HepG2 (cell line): ENCODE results near the gene ANKZF1. TPM values are rescaled to one million over a fixed set of nuclear protein-coding genes. Genes with fewer than 3 reads are reported as not detected.
A peak's percentile ranks its signal among the peaks of the same experiment; 100 is the strongest.

Experiments used
- AGO1 ChIP-seq: fragments of 200-400 bp; formaldehyde crosslinking; IDR thresholded peaks from 2 replicates; pipeline ENCODE4 v1.6.1; 2017; ENCODE audit warnings: mild to moderate bottlenecking, low read depth, low read length, moderate library complexity; ENCODE audit not compliant: poor library complexity, severe bottlenecking
- GLI4 ChIP-seq: sonication (generic); formaldehyde crosslinking; IDR thresholded peaks from 2 replicates; pipeline ENCODE4 v1.5.1; 2020; ENCODE audit warnings: missing genetic modification reagents, mild to moderate bottlenecking, moderate library complexity, borderline replicate concordance
- HNRNPH1 ChIP-seq: fragments of 200-400 bp; formaldehyde crosslinking; optimal IDR thresholded peaks from 2 replicates; pipeline ENCODE3; 2017; ENCODE audit warnings: mild to moderate bottlenecking, low read depth, low read length
- MAF1 ChIP-seq: sonication (generic); formaldehyde crosslinking; IDR thresholded peaks from 2 replicates; pipeline ENCODE4 v1.5.0; 2020; ENCODE audit warnings: missing genetic modification reagents, borderline replicate concordance
- MAZ ChIP-seq, 2 experiments: sonication (generic) in 1 of 2; formaldehyde crosslinking in 1 of 2; IDR thresholded peaks; 2 replicates each; pipeline versions ENCODE4 v1.5.0 to v1.6.1; 2012 to 2020; ENCODE audit warnings: low read depth in 2 of 2, mild to moderate bottlenecking in 2 of 2, borderline replicate concordance in 1 of 2, improper control_type of control experiment in 1 of 2, low read length in 1 of 2, missing genetic modification reagents in 1 of 2, moderate library complexity in 1 of 2
- MEIS1 ChIP-seq: sonication (generic); formaldehyde crosslinking; IDR thresholded peaks from 2 replicates; pipeline ENCODE4 v1.9.0; 2021; ENCODE audit warnings: mild to moderate bottlenecking, missing genetic modification reagents, moderate library complexity, borderline replicate concordance
- MXD1 ChIP-seq: sonication (generic); formaldehyde crosslinking; IDR thresholded peaks from 2 replicates; pipeline ENCODE4 v1.4.0; 2020; ENCODE audit warnings: mild to moderate bottlenecking, missing genetic modification reagents
- NFE2L1 ChIP-seq: sonication (generic); formaldehyde crosslinking; IDR thresholded peaks from 2 replicates; pipeline ENCODE4 v1.4.0; 2020; ENCODE audit warnings: missing genetic modification reagents, mild to moderate bottlenecking, borderline replicate concordance
- ONECUT2 ChIP-seq: sonication (generic); formaldehyde crosslinking; IDR thresholded peaks from 2 replicates; pipeline ENCODE4 v1.4.0; 2020; ENCODE audit warnings: missing genetic modification reagents
- RBFOX2 ChIP-seq: fragments of 200-400 bp; formaldehyde crosslinking; IDR thresholded peaks from 2 replicates; pipeline ENCODE4 v1.6.1; 2017; ENCODE audit warnings: low read depth, mild to moderate bottlenecking, low read length
- RELA ChIP-seq: sonication (generic); formaldehyde crosslinking; IDR thresholded peaks from 2 replicates; pipeline ENCODE4 v1.4.0; 2020; ENCODE audit warnings: missing genetic modification reagents
- RFXANK ChIP-seq: IDR thresholded peaks from 2 replicates; pipeline ENCODE4 v1.6.1; 2016
- SNAPC2 ChIP-seq: sonication (generic); formaldehyde crosslinking; IDR thresholded peaks from 2 replicates; pipeline ENCODE4 v1.8.1; 2022; ENCODE audit warnings: mild to moderate bottlenecking, missing genetic modification reagents
- SP5 ChIP-seq: IDR thresholded peaks from 2 replicates; pipeline ENCODE4 v1.6.1; 2016; ENCODE audit warnings: low read depth, borderline replicate concordance
- SRY ChIP-seq: sonication (generic); formaldehyde crosslinking; IDR thresholded peaks from 2 replicates; pipeline ENCODE4 v1.8.0; 2022; ENCODE audit warnings: mild to moderate bottlenecking, missing genetic modification reagents
- TOPORS ChIP-seq: sonication (generic); formaldehyde crosslinking; IDR thresholded peaks from 2 replicates; pipeline ENCODE4 v1.8.0; 2023; ENCODE audit warnings: mild to moderate bottlenecking, missing genetic modification reagents
- ZFYVE20 ChIP-seq: sonication (generic); formaldehyde crosslinking; IDR thresholded peaks from 2 replicates; pipeline ENCODE4 v1.8.0; 2023; ENCODE audit warnings: low read depth, mild to moderate bottlenecking, moderate library complexity, missing genetic modification reagents, borderline replicate concordance
- ZNF20 ChIP-seq: sonication (generic); formaldehyde crosslinking; IDR thresholded peaks from 2 replicates; pipeline ENCODE4 v1.4.0; 2020; ENCODE audit warnings: mild to moderate bottlenecking, moderate library complexity, missing genetic modification reagents
- ZNF235 ChIP-seq: sonication (generic); formaldehyde crosslinking; IDR thresholded peaks from 2 replicates; pipeline ENCODE4 v1.8.1; 2023; ENCODE audit warnings: mild to moderate bottlenecking, missing genetic modification reagents, borderline replicate concordance
- ZNF335 ChIP-seq: sonication (generic); formaldehyde crosslinking; IDR thresholded peaks from 2 replicates; pipeline ENCODE4 v1.4.0; 2020; ENCODE audit warnings: missing genetic modification reagents
- ZNF383 ChIP-seq: sonication (generic); formaldehyde crosslinking; IDR thresholded peaks from 2 replicates; pipeline ENCODE4 v1.4.0; 2020; ENCODE audit warnings: missing genetic modification reagents, mild to moderate bottlenecking, borderline replicate concordance
- ZNF543 ChIP-seq: sonication (generic); formaldehyde crosslinking; IDR thresholded peaks from 2 replicates; pipeline ENCODE4 v1.4.0; 2020; ENCODE audit warnings: mild to moderate bottlenecking, missing genetic modification reagents
- ZNF749 ChIP-seq: sonication (generic); formaldehyde crosslinking; IDR thresholded peaks from 2 replicates; pipeline ENCODE4 v1.8.0; 2022; ENCODE audit warnings: mild to moderate bottlenecking, missing genetic modification reagents, moderate library complexity, borderline replicate concordance
- ZNF777 ChIP-seq: sonication (generic); formaldehyde crosslinking; IDR thresholded peaks from 2 replicates; pipeline ENCODE4 v1.4.0; 2020; ENCODE audit warnings: missing genetic modification reagents
- polyA plus RNA-seq, 8 experiments: library from polyadenylated mRNA; depleted of rRNA in 3 of 8; stranded (reverse) in 7 of 8; unstranded in 1 of 8; fragments of >200 nt; fragmentation: Illumina TruSeq in 4 of 8; extraction: Trizol in 4 of 8; gene quantifications; 2 replicates each; pipeline versions ENCODE4 v1.2.1 to v1.2.3, GENCODE V29; 2011 to 2016; ENCODE audit warnings: low read depth in 4 of 8, missing spikeins in 1 of 8, mixed read lengths in 1 of 8; ENCODE audit not compliant: insufficient read depth in 1 of 8
- total RNA-seq, 5 experiments: library from RNA; depleted of rRNA; stranded (reverse); fragments of >200 nt; fragmentation: Illumina TruSeq; extraction: Trizol; gene quantifications; 2 replicates each; pipeline ENCODE4 v1.2.3, GENCODE V29; 2016; ENCODE audit warnings: low read depth in 1 of 5
- TF ChIP-seq, protein P1 (sequence below): sonication (generic); formaldehyde crosslinking; IDR thresholded peaks from 2 replicates; pipeline ENCODE4 v1.9.0; 2022; ENCODE audit warnings: missing genetic modification reagents, mild to moderate bottlenecking, borderline replicate concordance
- TF ChIP-seq, protein P2 (sequence below): sonication (generic); formaldehyde crosslinking; IDR thresholded peaks from 2 replicates; pipeline ENCODE4 v1.5.0; 2020; ENCODE audit warnings: mild to moderate bottlenecking, missing genetic modification reagents

Gene ANKZF1
- total and polyA plus RNA-seq, 2 of the 13 experiments (the other 11 are each of a cell fraction or from before 2014, with no cell fraction given): 25.3 to 128 TPM

- TF ChIP-seq ZNF777 (CRISPR knock-in tag): no peak
- no peak for TF ChIP-seq SRY (CRISPR knock-in tag)
- peak; percentile 3; the same call in 1 of the 2 replicates for TF ChIP-seq TOPORS (CRISPR knock-in tag)
- no peak for TF ChIP-seq MXD1
- no peak for TF ChIP-seq HNRNPH1
- no peak for TF ChIP-seq AGO1
- TF ChIP-seq ONECUT2 (CRISPR knock-in tag): no peak
- TF ChIP-seq MAZ (IDR thresholded peaks at IDR 0.05; ENCODE audit: borderline replicate concordance, low read depth, low read length): no peak
- TF ChIP-seq MAZ (CRISPR knock-in tag; IDR thresholded peaks at IDR 0.05; ENCODE audit: low read depth): peak; percentile 70
- TF ChIP-seq RELA: 0 out of 2 replicates have a peak, but pooled peaks have one; percentile 43
- no peak for TF ChIP-seq ZNF20 (CRISPR knock-in tag)
- TF ChIP-seq ZNF383 (CRISPR knock-in tag): 0 out of 2 replicates have a peak, but pooled peaks have one; percentile 30
- no peak for TF ChIP-seq ZNF235 (CRISPR knock-in tag)
- no peak for TF ChIP-seq ZFYVE20 (CRISPR knock-in tag)
- no peak for TF ChIP-seq ZNF749 (CRISPR knock-in tag)
- no peak for TF ChIP-seq MAF1
- no peak for TF ChIP-seq RBFOX2
- no peak for TF ChIP-seq ZNF543 (CRISPR knock-in tag)
- TF ChIP-seq GLI4: no peak
- TF ChIP-seq SP5 (CRISPR knock-in tag): no peak
- TF ChIP-seq MEIS1 (CRISPR knock-in tag): 0 out of 2 replicates have a peak, but pooled peaks have one; percentile 42
- TF ChIP-seq, protein P1, sequence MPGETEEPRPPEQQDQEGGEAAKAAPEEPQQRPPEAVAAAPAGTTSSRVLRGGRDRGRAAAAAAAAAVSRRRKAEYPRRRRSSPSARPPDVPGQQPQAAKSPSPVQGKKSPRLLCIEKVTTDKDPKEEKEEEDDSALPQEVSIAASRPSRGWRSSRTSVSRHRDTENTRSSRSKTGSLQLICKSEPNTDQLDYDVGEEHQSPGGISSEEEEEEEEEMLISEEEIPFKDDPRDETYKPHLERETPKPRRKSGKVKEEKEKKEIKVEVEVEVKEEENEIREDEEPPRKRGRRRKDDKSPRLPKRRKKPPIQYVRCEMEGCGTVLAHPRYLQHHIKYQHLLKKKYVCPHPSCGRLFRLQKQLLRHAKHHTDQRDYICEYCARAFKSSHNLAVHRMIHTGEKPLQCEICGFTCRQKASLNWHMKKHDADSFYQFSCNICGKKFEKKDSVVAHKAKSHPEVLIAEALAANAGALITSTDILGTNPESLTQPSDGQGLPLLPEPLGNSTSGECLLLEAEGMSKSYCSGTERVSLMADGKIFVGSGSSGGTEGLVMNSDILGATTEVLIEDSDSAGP: peak; percentile 66; the same call in 1 of the 2 replicates
- TF ChIP-seq, protein P2, sequence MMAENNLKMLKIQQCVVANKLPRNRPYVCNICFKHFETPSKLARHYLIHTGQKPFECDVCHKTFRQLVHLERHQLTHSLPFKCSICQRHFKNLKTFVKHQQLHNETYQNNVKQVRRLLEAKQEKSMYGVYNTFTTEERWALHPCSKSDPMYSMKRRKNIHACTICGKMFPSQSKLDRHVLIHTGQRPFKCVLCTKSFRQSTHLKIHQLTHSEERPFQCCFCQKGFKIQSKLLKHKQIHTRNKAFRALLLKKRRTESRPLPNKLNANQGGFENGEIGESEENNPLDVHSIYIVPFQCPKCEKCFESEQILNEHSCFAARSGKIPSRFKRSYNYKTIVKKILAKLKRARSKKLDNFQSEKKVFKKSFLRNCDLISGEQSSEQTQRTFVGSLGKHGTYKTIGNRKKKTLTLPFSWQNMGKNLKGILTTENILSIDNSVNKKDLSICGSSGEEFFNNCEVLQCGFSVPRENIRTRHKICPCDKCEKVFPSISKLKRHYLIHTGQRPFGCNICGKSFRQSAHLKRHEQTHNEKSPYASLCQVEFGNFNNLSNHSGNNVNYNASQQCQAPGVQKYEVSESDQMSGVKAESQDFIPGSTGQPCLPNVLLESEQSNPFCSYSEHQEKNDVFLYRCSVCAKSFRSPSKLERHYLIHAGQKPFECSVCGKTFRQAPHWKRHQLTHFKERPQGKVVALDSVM: no peak
- TF ChIP-seq RFXANK (CRISPR knock-in tag): no peak
- TF ChIP-seq ZNF335 (CRISPR knock-in tag): no peak
- no peak for TF ChIP-seq NFE2L1 (CRISPR knock-in tag)
- TF ChIP-seq SNAPC2 (CRISPR knock-in tag): no peak
These were observed 48.4 kb downstream of the ANKZF1 start (continued) for GRCh38 chr2:219277703-219278654.
